Endodermal cell (in vitro differentiated cells): ENCODE data around the gene DPP6. TPM values are rescaled to one million over a fixed set of nuclear protein-coding genes. Genes with fewer than 3 reads are reported as not detected.
A peak's percentile ranks its signal among the peaks of the same experiment; 100 is the strongest.
"Not testable (repeated sequence)": the region's sequence is repeated elsewhere in the genome, so short reads cannot be mapped to it uniquely, and the experiment has no call there.

Experiments
- DNase-seq: peaks from one replicate; pipeline ENCODE4 v3.0.0-alpha.2; 2017
- H3K27ac ChIP-seq: 2 replicates; pipeline ENCODE4 v1.5.1; 2013; ENCODE audit warnings: mild to moderate bottlenecking, low read depth, low read length, moderate library complexity
- H3K27me3 ChIP-seq: 2 replicates; pipeline ENCODE4 v1.6.1; 2013; ENCODE audit warnings: mild to moderate bottlenecking, low read length, moderate library complexity; ENCODE audit not compliant: insufficient read depth, control insufficient read depth, poor library complexity, severe bottlenecking
- H3K36me3 ChIP-seq: 2 replicates; pipeline ENCODE4 v1.7.0; 2013; ENCODE audit warnings: mild to moderate bottlenecking, low read length, moderate library complexity; ENCODE audit not compliant: control insufficient read depth, insufficient read depth
- H3K4me1 ChIP-seq: one replicate; pipeline ENCODE4 v1.7.0; 2013; ENCODE audit warnings: low read length; ENCODE audit not compliant: control insufficient read depth, insufficient read depth
- H3K4me3 ChIP-seq: 2 replicates; pipeline ENCODE4 v1.5.1; 2013; ENCODE audit warnings: mild to moderate bottlenecking, low read length, moderate library complexity
- H3K9ac ChIP-seq: 2 replicates; pipeline ENCODE4 v1.6.1; 2013; ENCODE audit warnings: mild to moderate bottlenecking, low read length, moderate library complexity; ENCODE audit not compliant: poor library complexity, severe bottlenecking; ENCODE audit errors: extremely low read depth
- H3K9me3 ChIP-seq: 2 replicates; pipeline ENCODE4 v1.6.1; 2013; ENCODE audit warnings: mild to moderate bottlenecking, low read length, moderate library complexity; ENCODE audit not compliant: control insufficient read depth
- H3K27ac Mint-ChIP-seq: 2 replicates; pipeline ENCODE4 v1.8.0; 2020; ENCODE audit warnings: mixed read lengths
- H3K27me3 Mint-ChIP-seq: 2 replicates; pipeline ENCODE4 v1.8.0; 2021; ENCODE audit warnings: mild to moderate bottlenecking, mixed read lengths; ENCODE audit not compliant: insufficient read depth
- H3K36me3 Mint-ChIP-seq: 2 replicates; pipeline ENCODE4 v1.8.0; 2020; ENCODE audit warnings: low read depth, mixed read lengths
- H3K4me1 Mint-ChIP-seq: 2 replicates; pipeline ENCODE4 v1.8.0; 2020; ENCODE audit warnings: mixed read lengths
- H3K4me3 Mint-ChIP-seq: 2 replicates; pipeline ENCODE4 v1.8.0; 2020; ENCODE audit warnings: mild to moderate bottlenecking, moderate library complexity, mixed read lengths
- H3K9me3 Mint-ChIP-seq: 2 replicates; pipeline ENCODE4 v1.8.0; 2020; ENCODE audit warnings: mild to moderate bottlenecking, mixed read lengths
- WGBS, 2 experiments: methylation state at CpG; one replicate each; pipeline versions ENCODE4 v1.1.5 to v1.1.7; 2013; ENCODE audit warnings: missing lambda C conversion rate in 2 of 2, mixed read lengths in 1 of 2; ENCODE audit not compliant: insufficient coverage in 1 of 2, insufficient read length in 1 of 2; 5-methylcytosine and 5-hydroxymethylcytosine counted together
- total RNA-seq, 2 donors: library from RNA; stranded (reverse); fragmentation: NEBNext Ultra II Directional in 1 of 2; extraction: Animal tissue kit (Norgen Biotek cat#: 25700) in 1 of 2; gene quantifications; 2 replicates in 1 of 2; 3 replicates in 1 of 2; pipeline ENCODE4 v1.2.1, GENCODE V29; 2021
- TF ChIP-seq, protein P1 (sequence below): fragments of 200-600 bp; sonication (generic); conservative IDR thresholded peaks from 2 replicates; pipeline ENCODE4 v1.5.0; 2021; ENCODE audit warnings: antibody characterized with exemption, mild to moderate bottlenecking

The DPP6 gene
- total RNA-seq, 2 donors from 2014 or later = 1.7 to 3.0 TPM

DNA sequence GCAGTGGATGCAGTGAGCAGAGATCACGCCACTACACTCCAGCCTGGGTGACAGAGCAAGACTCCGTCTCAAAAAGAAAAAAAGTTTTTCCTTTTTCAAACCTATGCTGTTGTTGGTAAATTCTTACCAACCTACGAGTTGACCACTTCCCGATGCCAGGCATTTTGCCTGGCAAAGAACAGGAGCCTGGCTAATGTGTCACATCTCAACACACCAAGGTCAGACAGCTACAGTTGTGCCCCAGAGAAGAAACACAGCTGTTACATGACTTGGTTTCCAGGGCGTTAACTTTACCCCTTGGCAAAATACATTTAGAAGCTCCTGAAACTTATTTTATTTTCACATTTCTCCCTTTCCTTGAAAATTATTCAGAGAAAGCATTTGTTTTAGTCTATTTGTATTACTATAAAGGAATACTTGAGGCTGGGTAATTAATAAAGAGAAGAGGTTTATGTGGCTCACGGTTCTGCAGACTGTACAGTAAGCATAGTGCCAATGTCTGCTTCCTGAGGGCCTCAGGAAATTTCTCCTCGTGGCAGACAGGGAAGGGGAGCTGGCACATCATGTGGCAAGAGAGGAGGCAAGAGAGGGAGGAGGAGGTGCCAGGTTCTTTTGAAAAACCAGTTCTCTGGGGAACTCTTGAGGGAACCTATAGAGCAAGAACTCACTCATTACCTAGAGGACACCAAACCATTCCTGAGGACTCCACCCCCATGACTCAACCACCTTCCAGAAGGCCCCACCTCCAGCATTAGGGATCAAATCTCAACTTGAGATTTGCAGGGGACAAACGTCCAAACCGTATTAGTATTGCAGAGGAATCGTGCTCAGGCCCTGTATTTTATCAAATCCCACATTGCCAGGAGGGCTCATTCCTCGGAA, 867.4 kb downstream of the DPP6 start:
- peak overlapping the region; percentile 63 for H3K27ac Mint-ChIP-seq
- 74 to 79% methylated on average over 7 to 11 of the region's 11 CpGs for WGBS, 2 experiments
- H3K36me3 Mint-ChIP-seq = no peaks in the 10 kb centered on the region
- H3K9me3 Mint-ChIP-seq = peaks cover 9% of the 10 kb centered on the region
- H3K27ac ChIP-seq = no peak overlapping the region
- H3K9me3 ChIP-seq = no peaks in the 10 kb centered on the region
- H3K4me1 Mint-ChIP-seq = peaks cover 28% of the 10 kb centered on the region
- H3K9ac ChIP-seq = no peak overlapping the region
- H3K36me3 ChIP-seq = no peaks in the 10 kb centered on the region
- peaks cover 8% of the 10 kb centered on the region for H3K4me1 ChIP-seq
- no peak for DNase-seq
- H3K4me3 ChIP-seq = no peak overlapping the region
- H3K27me3 ChIP-seq = peaks cover 3% of the 10 kb centered on the region
- TF ChIP-seq, protein P1, sequence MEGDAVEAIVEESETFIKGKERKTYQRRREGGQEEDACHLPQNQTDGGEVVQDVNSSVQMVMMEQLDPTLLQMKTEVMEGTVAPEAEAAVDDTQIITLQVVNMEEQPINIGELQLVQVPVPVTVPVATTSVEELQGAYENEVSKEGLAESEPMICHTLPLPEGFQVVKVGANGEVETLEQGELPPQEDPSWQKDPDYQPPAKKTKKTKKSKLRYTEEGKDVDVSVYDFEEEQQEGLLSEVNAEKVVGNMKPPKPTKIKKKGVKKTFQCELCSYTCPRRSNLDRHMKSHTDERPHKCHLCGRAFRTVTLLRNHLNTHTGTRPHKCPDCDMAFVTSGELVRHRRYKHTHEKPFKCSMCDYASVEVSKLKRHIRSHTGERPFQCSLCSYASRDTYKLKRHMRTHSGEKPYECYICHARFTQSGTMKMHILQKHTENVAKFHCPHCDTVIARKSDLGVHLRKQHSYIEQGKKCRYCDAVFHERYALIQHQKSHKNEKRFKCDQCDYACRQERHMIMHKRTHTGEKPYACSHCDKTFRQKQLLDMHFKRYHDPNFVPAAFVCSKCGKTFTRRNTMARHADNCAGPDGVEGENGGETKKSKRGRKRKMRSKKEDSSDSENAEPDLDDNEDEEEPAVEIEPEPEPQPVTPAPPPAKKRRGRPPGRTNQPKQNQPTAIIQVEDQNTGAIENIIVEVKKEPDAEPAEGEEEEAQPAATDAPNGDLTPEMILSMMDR = no peak
- no peak overlapping the region for H3K4me3 Mint-ChIP-seq
- H3K27me3 Mint-ChIP-seq = peaks cover 16% of the 10 kb centered on the region

DNA sequence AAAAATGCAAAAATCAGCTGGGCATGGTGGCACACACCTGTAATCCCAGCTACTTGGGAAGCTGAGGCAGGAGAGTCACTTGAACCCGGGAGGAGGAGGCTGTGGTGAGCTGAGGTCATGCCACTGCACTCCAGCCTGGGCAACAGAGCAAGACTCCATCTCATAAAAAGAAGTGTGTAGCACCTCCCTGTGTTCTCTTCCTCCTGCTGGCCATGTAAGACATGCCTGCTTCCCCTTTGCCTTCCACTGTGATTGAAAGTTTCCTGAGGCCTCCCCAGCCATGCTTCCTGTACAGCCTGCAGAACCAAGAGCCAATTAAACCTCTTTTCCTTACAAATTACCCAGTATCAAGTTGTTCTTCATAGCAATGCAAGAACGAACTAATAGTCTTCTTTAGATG, 870.3 kb downstream of the DPP6 start:
- not testable (repeated sequence) for H3K27ac ChIP-seq, H3K27me3 ChIP-seq, H3K9ac ChIP-seq, H3K9me3 ChIP-seq, DNase-seq, H3K4me3 ChIP-seq, H3K27me3 Mint-ChIP-seq, H3K36me3 Mint-ChIP-seq, H3K4me3 Mint-ChIP-seq, H3K27ac Mint-ChIP-seq, H3K4me1 ChIP-seq, H3K36me3 ChIP-seq
- Mint-ChIP-seq H3K4me1 (peaks cover 28% of the 10 kb centered on the region), H3K9me3 (peaks cover 15% of the 10 kb centered on the region)
- 83 to 87% methylated on average over 2 of the region's 2 CpGs for WGBS, 2 experiments

DNA sequence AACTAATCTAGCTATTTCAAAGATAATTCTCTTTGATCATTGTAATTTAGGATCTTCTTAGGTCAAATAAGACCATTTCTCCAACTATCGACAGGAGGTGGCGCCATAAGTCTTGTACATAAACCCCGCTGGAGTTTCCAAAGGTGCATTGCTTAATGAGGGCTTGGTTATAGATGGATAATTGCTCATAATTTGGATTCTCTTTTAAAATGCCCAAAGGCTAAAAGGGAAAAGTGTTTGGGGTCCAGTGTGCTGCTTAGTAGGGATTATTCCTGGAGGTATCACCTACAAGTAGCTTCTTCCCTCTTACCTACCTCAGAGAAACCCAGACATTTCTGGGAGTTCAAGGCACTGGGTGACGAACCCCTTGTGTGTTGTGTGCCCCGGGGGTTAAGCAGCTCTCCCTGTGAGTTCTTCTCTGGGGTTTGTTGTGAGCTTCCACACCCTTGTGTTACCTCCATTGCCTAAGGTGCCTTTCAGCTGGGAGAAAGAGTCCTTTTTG, 875.5 kb downstream of the DPP6 start:
- TF ChIP-seq, protein P1 = peak; percentile 83
- Histone ChIP-seq H3K9ac (no peak overlapping the region), H3K36me3 (no peaks in the 10 kb centered on the region), H3K9me3 (peaks cover 3% of the 10 kb centered on the region), H3K27ac (no peak overlapping the region), H3K4me1 (no peaks in the 10 kb centered on the region), H3K4me3 (no peak overlapping the region), H3K27me3 (no peaks in the 10 kb centered on the region)
- Mint-ChIP-seq H3K4me3 (no peak overlapping the region), H3K36me3 (no peaks in the 10 kb centered on the region), H3K9me3 (peaks cover 19% of the 10 kb centered on the region), H3K27me3 (no peaks in the 10 kb centered on the region), H3K4me1 (peaks cover 10% of the 10 kb centered on the region), H3K27ac (peak overlapping the region; percentile 9)
- DNase-seq = peak; percentile 86
- WGBS, 2 experiments = 25 to 37% methylated on average over 2 to 5 of the region's 5 CpGs
